Effector memory CD4-positive, alpha-beta T cell (primary cell): ENCODE data around the gene FUBP3.

Source experiments
- DNase-seq, 3 donors: peaks; one replicate each; pipeline ENCODE4 v3.0.0-alpha.2; 2020
- H3K27ac ChIP-seq: 2 replicates; pipeline ENCODE4 v1.7.0; 2013; ENCODE audit warnings: mild to moderate bottlenecking, low read length, moderate library complexity; ENCODE audit not compliant: insufficient read depth, poor library complexity, severe bottlenecking
- H3K27me3 ChIP-seq: replicated peaks from 2 replicates; pipeline ENCODE4 v1.7.0; 2013; ENCODE audit warnings: mild to moderate bottlenecking, low read length; ENCODE audit not compliant: insufficient read depth, control insufficient read depth, poor library complexity, severe bottlenecking
- H3K36me3 ChIP-seq: 2 replicates; pipeline ENCODE4 v1.7.0; 2013; ENCODE audit warnings: mild to moderate bottlenecking, low read length, moderate library complexity; ENCODE audit not compliant: control insufficient read depth, insufficient read depth
- H3K4me1 ChIP-seq: 2 replicates; pipeline ENCODE4 v1.7.0; 2013; ENCODE audit warnings: low read length, mild to moderate bottlenecking; ENCODE audit not compliant: control insufficient read depth, insufficient read depth, poor library complexity, severe bottlenecking
- H3K4me3 ChIP-seq: 2 replicates; pipeline ENCODE4 v1.7.0; 2013; ENCODE audit warnings: low read length, low read depth, mild to moderate bottlenecking; ENCODE audit not compliant: insufficient read depth, poor library complexity, severe bottlenecking
- H3K9me3 ChIP-seq: 2 replicates; pipeline ENCODE4 v1.7.0; 2013; ENCODE audit warnings: mild to moderate bottlenecking, low read length, moderate library complexity; ENCODE audit not compliant: control insufficient read depth

The FUBP3 gene

DNA sequence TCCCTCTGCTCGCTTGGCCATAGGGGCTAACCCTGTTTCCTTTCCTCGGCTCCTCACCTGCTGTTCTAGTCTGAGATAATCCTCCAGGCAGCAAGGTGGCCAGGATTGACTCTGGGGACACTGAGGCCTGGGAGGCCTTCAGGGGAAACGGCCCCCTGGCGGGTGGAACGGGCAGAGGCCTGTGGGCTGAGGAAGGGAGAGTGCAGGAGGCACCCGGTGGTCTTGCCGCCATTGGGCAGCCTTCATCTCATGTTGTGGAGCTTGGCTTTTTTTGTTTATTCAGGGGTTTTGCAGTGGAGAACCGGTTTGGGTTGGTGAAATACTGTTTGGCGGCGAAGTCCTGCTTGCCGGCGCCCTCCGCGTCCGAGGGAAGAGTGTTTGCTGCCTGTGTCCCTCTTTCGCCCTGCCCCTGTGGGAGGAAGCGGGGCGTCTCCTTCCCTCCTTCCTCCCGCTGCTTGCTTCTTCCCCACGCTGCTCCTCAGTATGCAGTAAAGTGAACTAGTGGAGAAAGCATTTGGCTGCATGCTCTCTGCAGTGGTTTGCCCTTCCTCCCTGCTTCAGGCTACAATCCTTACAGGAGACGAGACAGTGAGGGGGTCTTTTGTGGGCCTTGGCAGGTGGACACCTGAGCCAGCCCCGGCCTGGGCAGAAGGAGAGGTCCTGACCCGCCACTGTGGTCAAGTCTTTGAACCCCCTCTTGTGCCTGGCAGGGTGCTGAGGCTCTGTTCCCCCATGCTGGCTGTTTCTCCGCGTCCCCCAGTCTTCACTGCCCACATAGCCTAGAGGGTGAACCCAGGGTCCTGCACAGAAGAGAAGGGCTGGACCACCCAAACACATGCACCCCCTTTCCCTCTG lies 54.2 kb downstream of the FUBP3 start:
- peaks cover 73% of the 10 kb centered on the region for H3K36me3 ChIP-seq
- H3K27me3 ChIP-seq: no peaks in the 10 kb centered on the region
- H3K4me1 ChIP-seq: no peaks in the 10 kb centered on the region
- DNase-seq: no peak
- H3K4me3 ChIP-seq: no peak overlapping the region
- no peaks in the 10 kb centered on the region for H3K9me3 ChIP-seq
- no peak overlapping the region for H3K27ac ChIP-seq

DNA sequence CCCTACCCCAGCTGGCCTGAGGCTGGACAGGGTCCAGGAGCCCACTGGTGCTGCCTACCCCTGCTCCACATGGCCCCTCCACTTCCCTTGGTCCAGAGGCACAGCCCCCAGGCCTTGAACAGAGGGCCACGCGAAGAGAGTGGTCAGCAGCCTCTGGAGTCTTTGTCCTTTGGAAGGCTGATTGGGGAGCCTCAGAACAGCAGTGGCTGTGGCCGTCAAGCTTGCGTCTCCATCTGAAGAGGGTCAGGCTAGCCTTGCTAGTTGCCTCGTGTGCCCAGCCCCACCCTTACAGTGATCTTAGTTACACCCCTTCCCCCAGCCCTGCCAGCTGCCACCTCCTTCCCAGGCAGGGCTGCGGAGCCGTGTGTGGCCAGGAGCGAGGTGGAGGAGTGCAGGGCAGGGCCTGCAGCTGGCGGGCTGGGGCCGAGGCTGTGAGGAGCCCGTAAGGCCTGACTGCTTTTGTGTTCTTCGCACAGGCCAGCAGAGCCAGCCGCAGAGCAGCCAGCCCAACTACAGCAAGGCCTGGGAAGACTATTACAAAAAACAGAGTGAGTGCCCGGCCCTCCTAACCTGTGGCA lies 54.9 kb downstream of the FUBP3 start:
- DNase-seq: no peak
- Histone ChIP-seq H3K9me3 (no peaks in the 10 kb centered on the region), H3K4me1 (no peaks in the 10 kb centered on the region), H3K36me3 (peaks cover 69% of the 10 kb centered on the region), H3K4me3 (no peak overlapping the region), H3K27ac (no peak overlapping the region), H3K27me3 (no peaks in the 10 kb centered on the region)

DNA sequence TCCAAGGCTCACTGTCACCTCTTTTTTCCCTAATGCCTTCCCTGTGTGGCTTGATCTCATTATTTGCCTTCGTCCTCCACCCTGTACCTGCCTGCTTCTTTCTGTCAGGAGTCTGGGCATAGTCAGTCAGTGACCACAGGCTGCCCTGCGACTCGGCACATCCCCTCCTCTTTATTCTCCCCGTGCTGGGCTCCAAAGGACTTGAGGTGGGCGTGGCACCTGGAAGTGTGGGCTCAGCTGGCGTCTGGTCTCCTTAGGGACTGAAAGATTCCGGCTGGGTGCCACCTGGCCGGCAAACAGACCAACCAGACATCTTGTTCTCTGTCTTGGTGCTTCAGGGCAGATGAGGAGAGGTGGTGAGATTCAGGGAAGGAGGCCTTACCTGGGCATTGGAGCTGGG lies 55.4 kb downstream of the FUBP3 start:
- peaks cover 65% of the 10 kb centered on the region for H3K36me3 ChIP-seq
- no peak overlapping the region for H3K4me3 ChIP-seq
- no peaks in the 10 kb centered on the region for H3K4me1 ChIP-seq
- no peaks in the 10 kb centered on the region for H3K27me3 ChIP-seq
- no peaks in the 10 kb centered on the region for H3K9me3 ChIP-seq
- H3K27ac ChIP-seq: no peak overlapping the region
- DNase-seq: no peak

DNA sequence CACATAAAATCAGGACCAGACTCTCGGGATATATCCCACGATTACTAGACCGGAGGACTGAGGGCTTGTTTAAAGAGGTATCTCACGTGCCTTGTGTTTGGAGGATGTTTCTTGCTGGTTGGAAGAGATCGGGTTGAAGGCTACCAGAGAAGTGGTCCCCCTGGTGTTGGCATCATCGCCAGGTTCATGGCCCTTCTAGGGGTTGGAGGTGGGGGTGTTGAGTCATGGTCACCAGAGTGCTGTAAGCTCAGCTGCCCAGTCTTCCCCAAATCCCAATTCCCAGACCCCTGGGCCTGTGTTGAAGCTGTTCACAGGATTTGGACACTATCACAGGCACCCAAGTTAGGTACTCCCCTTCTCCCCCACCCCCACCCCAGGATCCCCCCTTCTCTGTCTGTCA lies 55.9 kb downstream of the FUBP3 start:
- Histone ChIP-seq H3K4me3 (no peak overlapping the region), H3K27ac (no peak overlapping the region), H3K4me1 (no peaks in the 10 kb centered on the region), H3K27me3 (no peaks in the 10 kb centered on the region), H3K36me3 (peaks cover 60% of the 10 kb centered on the region), H3K9me3 (no peaks in the 10 kb centered on the region)
- no peak for DNase-seq

DNA sequence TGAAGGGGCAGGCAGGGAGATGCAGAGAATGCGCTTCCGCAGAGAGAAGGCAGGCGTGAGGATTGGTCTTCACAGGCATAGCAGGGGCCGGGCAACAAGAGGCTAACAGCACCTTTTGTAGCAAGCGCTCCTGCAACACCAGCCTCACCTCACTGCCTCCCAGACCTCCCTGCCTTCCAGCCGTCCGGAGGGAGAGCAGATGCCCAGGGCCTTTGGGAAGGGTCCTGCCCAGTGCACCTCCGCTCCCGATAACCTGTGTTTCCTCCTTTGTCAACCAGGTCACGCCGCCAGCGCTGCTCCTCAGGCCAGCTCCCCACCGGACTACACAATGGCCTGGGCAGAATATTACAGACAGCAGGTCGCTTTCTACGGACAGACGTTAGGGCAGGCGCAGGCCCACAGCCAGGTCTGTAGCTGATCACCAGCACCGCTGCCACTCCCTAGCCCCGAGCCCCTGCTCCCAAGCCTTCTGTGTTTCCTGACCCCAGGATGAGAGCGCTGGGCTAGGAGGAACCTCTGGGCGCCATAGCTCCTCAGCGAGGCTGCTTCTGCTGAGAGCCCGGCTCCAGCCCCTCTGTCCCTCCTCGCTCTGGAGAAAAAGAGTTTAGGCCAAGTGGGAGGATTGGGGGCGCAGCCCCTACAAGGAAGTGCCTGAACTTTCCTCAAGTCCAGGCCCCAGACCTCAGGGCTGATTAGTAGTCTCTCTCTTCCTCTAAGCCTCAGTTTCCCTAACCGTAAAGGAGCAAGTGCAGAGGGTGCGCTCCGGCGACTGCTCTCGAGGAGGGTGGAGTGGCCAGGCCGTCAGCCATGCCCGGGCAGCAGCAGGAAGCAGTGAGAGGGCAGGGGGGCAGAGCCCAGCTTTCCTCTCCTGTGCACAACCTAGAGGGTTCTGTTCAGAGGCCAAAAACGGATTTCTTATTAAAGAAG lies 56.6 kb downstream of the FUBP3 start:
- Histone ChIP-seq H3K36me3 (peaks cover 53% of the 10 kb centered on the region), H3K27me3 (no peaks in the 10 kb centered on the region), H3K9me3 (no peaks in the 10 kb centered on the region), H3K4me3 (no peak overlapping the region), H3K27ac (no peak overlapping the region), H3K4me1 (no peaks in the 10 kb centered on the region)
- DNase-seq: no peak

DNA sequence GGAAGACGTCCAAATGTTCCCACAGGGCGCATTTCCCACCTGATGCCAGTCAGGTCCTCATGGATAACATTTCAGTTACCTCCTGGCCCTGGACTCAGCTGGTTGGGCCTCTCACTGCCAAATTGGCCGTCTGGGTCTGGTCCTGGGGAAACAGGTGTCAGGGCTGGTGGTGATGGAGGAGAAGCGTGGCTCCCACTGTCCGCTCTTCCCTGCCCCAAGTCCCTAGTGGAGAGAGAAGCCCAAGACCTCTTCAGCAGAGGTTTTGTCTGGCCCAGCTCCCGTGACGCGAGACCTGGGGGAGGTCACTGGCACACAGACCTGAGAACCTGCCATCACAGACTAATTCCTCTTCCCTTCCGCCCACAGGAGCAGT lies 57.3 kb downstream of the FUBP3 start:
- H3K27me3 ChIP-seq: no peaks in the 10 kb centered on the region
- H3K36me3 ChIP-seq: peaks cover 46% of the 10 kb centered on the region
- DNase-seq: no peak
- no peak overlapping the region for H3K27ac ChIP-seq
- H3K9me3 ChIP-seq: no peaks in the 10 kb centered on the region
- H3K4me1 ChIP-seq: no peaks in the 10 kb centered on the region
- H3K4me3 ChIP-seq: no peak overlapping the region

DNA sequence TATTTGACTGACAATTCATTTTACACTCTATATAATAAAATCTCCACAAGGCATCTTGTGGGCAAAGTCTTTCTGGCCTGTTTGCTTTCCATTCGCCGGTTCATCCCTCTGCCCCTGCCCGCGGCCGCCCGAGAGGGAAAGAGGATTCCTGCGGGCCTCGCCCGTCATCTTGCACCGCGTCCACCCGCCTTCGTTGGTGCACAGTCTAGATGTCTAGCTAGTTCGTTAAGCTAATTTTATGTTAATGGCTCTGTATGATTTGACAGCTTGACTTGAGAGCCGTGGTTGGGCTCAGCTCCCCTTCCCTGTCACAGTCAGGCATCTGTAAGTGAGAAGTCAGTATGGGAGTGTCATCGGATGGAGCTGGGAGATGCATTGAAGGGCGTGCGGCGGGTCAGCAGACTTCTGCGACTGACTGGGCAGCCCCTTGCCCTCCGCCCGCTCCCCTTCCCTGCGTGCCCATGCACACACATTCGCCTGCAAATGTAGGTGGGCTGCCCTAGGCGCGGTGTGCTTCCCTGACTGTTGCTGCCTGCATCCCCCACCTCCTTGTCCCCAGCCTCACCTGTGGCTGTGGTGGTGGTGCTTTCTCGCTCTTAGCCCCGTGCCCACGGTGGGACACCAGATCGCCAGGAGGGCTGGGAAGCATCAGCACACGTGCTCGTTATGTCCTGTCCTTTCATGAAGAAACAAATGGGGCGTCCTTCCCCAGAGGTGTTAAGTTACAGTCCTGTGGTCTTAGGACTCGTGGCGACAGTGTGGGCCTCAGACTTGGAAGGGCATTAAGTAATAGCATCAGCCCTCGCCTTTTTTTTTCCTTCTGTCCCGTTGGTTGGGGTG lies 59.1 kb downstream of the FUBP3 start:
- Histone ChIP-seq H3K4me3 (no peak overlapping the region), H3K4me1 (no peaks in the 10 kb centered on the region), H3K27ac (no peak overlapping the region), H3K27me3 (no peaks in the 10 kb centered on the region), H3K9me3 (no peaks in the 10 kb centered on the region), H3K36me3 (peaks cover 28% of the 10 kb centered on the region)
- DNase-seq: no peak

DNA sequence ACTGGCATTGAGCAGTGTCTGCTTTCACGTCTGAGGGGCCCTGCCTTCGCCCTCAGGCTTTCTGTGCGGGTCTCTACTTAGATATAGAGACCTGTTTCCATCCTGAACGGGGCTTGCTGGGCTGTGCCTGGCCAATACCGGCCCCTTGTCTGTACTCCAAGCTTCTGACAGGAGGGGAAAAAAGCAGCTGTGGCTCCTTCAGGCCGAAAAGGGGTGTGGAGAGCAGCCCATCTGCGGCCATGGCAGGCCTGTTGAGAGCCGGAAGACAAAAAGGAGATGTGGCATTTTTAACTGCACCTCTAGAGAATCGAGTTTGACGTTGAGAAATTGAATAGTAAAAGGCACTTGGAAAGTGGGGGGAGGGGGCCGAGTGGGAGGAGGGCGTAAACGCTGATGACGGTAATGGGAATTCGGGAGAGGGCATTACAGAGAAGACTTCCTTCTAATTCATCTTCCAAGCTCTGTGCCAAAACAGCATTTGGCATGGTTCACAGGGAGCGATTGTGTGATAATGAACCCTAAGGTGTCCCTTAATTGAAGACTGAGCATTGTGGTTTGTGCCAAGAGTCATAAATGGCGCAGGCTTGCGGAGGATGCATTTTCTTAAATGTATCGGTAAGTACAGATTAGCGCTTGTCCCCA lies 59.9 kb downstream of the FUBP3 start:
- H3K4me1 ChIP-seq: no peaks in the 10 kb centered on the region
- H3K27me3 ChIP-seq: no peaks in the 10 kb centered on the region
- H3K4me3 ChIP-seq: no peak overlapping the region
- no peaks in the 10 kb centered on the region for H3K9me3 ChIP-seq
- no peak overlapping the region for H3K27ac ChIP-seq
- peaks cover 21% of the 10 kb centered on the region for H3K36me3 ChIP-seq
- no peak for DNase-seq

DNA sequence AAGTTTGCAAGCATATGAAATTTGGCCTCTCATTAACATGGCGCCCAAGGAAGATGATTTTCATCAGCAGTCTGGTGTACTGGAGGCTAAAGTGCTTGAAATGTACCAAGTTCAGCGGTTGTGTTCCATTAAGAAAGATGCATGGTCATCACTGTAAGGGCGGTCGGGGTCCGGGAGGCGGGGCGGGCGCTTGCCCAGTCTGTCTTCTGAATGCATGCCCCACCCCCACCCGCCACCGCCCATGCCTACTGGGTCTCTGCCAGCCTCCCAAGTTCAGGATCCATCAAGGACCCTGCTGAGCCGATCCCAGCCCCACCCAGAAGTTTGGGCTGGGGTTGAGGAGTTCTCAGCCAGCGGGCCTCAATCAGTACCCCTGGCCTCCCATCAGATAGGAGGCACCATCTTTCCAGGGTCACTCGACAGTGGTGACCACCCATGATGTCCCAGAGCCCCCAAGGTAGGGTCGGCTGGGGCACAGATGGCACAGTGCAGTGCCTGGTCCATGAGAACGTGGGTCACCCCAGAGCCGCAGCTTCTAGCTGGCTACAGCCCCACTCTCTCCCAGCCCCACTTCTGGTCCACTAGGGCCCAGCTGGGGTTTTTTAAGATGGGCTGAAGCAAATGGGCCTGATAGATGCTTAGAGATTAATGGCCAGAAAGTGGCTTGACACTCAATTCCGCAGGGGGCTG lies 60.6 kb downstream of the FUBP3 start:
- no peak overlapping the region for H3K27ac ChIP-seq
- H3K4me3 ChIP-seq: no peak overlapping the region
- no peaks in the 10 kb centered on the region for H3K9me3 ChIP-seq
- DNase-seq: no peak
- no peaks in the 10 kb centered on the region for H3K4me1 ChIP-seq
- H3K36me3 ChIP-seq: peaks cover 13% of the 10 kb centered on the region
- H3K27me3 ChIP-seq: no peaks in the 10 kb centered on the region
